ENCODE data around the gene GPATCH2L.

DNA sequence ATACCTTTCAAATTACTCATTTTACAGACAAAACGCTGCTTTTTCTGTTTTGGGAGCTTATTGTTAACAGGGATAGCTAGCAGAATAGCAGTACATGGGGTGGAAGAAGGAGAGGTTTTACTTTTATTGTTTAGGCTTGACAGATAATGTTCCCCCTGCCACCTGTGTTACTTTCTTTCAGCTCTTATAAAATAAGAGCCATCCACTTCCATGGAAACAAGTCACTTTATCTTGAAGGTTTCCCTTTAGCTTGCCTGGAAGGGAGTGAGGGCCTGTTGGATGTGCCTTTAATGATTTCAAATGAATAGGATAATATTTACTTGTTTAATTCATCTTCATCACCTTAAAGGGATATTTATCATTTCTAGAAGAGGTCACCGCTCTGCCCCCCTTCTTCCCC lies 23.3 kb downstream of the GPATCH2L start:
- TF ChIP-seq, protein P1, sequence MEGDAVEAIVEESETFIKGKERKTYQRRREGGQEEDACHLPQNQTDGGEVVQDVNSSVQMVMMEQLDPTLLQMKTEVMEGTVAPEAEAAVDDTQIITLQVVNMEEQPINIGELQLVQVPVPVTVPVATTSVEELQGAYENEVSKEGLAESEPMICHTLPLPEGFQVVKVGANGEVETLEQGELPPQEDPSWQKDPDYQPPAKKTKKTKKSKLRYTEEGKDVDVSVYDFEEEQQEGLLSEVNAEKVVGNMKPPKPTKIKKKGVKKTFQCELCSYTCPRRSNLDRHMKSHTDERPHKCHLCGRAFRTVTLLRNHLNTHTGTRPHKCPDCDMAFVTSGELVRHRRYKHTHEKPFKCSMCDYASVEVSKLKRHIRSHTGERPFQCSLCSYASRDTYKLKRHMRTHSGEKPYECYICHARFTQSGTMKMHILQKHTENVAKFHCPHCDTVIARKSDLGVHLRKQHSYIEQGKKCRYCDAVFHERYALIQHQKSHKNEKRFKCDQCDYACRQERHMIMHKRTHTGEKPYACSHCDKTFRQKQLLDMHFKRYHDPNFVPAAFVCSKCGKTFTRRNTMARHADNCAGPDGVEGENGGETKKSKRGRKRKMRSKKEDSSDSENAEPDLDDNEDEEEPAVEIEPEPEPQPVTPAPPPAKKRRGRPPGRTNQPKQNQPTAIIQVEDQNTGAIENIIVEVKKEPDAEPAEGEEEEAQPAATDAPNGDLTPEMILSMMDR (IDR thresholded peaks at IDR 0.05), result no peak
- TF ChIP-seq MYC (IDR thresholded peaks at IDR 0.05; ENCODE audit: borderline replicate concordance, low read length) (no peak), REST (IDR thresholded peaks at IDR 0.05) (no peak), POLR2A (IDR thresholded peaks at IDR 0.05; ENCODE audit: low read length) (no peak)

Measured in A549 (cell line).